Heart left ventricle (tissue), 13 donors: Measurements from ENCODE around the gene TNIP1.

Experiments used
- POLR2A ChIP-seq, 2 donors: fragments of 450-650 bp; IDR thresholded peaks; one replicate each; pipeline ENCODE4 v1.6.1; 2017; ENCODE audit warnings: antibody characterized with exemption in 2 of 2, mild to moderate bottlenecking in 2 of 2, moderate library complexity in 2 of 2
- TF ChIP-seq, protein P1 (sequence below), 12 donors: fragments of 200-600 bp; sonication (generic) in 4 of 12; IDR thresholded peaks; one replicate each; pipeline versions ENCODE4 v1.5.0 to v1.8.0; 2018 to 2022; ENCODE audit warnings: antibody characterized with exemption in 12 of 12, mild to moderate bottlenecking in 5 of 12
- donor health status: ischemic (EF 13 %, LVEDD 7.1; RV severe dilation, severe dysfunction).
- donor health status: DM: no; HTN: yes; CAD: no.
- donor health status: DM: no; HTN: no; CAD: no.
- donor health status: ischemic (EF 25% LVEDD 6.9; RV normal size, moderate dysfunction).
- donor health status: ischemic (EF 25% LVEDD 5.7; RV mildly dilated, moderate dysfunction).
- donor health status: ischemic (EF 35%, LVEDD 5.7; RV mildly dilated, moderate dysfunction).
- donor health status: nonischemic (EF 11% LVEDD 7.7; RV severe dilation, severe dysfunction).
- donor health status: DM: yes; HTN: yes; CAD: no.
- donor health status: PGD.
- donor health status: ischemic (EF 29% LVEDD 5.4; RV normal size, mild dysfunction).
- donor health status: nonischemic (EF 23%, LVEDD 6.1; RV moderate dilation, normal function).

DNA sequence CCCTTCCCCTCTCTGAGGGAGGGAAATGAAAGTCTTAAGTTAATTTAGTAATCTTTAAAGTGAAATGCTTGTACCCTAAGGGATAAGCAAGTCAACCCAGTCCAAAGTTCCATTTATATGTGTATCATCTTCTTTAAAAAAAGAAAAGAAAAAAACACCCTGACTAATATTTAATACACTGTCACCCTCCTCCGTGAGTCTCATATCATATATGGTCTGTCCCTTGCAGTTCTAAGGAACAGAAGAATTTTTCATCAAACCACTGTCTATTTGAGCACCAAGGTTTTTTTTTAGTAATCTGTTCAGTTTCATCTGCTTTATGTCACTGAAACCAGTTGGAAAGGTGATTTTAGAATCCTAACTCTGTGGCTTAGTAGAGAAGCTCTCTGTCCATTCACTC lies 15.2 kb downstream of the TNIP1 start:
- TF ChIP-seq, protein P1, sequence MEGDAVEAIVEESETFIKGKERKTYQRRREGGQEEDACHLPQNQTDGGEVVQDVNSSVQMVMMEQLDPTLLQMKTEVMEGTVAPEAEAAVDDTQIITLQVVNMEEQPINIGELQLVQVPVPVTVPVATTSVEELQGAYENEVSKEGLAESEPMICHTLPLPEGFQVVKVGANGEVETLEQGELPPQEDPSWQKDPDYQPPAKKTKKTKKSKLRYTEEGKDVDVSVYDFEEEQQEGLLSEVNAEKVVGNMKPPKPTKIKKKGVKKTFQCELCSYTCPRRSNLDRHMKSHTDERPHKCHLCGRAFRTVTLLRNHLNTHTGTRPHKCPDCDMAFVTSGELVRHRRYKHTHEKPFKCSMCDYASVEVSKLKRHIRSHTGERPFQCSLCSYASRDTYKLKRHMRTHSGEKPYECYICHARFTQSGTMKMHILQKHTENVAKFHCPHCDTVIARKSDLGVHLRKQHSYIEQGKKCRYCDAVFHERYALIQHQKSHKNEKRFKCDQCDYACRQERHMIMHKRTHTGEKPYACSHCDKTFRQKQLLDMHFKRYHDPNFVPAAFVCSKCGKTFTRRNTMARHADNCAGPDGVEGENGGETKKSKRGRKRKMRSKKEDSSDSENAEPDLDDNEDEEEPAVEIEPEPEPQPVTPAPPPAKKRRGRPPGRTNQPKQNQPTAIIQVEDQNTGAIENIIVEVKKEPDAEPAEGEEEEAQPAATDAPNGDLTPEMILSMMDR (IDR thresholded peaks at IDR 0.05) = no peak
- TF ChIP-seq POLR2A (IDR thresholded peaks at IDR 0.05) = no peak
